Breast epithelium (tissue), 3 donors: ENCODE measurements around the gene ZNF367.

Experiments
- CTCF ChIP-seq, 3 donors: fragments of 450-650 bp; IDR thresholded peaks; one replicate each; pipeline ENCODE4 v1.5.1; 2016 to 2017; ENCODE audit warnings: antibody characterized with exemption in 3 of 3, mild to moderate bottlenecking in 3 of 3, moderate library complexity in 3 of 3
- POLR2A ChIP-seq: fragments of 450-650 bp; IDR thresholded peaks from one replicate; pipeline ENCODE4 v1.6.1; 2016; ENCODE audit warnings: antibody characterized with exemption, mild to moderate bottlenecking, moderate library complexity
- POLR2AphosphoS5 ChIP-seq, 3 donors: sonication (generic); formaldehyde crosslinking; IDR thresholded peaks; one replicate each; pipeline ENCODE4 v1.6.1; 2017; ENCODE audit warnings: antibody characterized with exemption in 3 of 3

GRCh38 chr9:96440671-96441199 is 22.6 kb upstream of the ZNF367 start:
- TF ChIP-seq CTCF (IDR thresholded peaks at IDR 0.05) = no peak
- no peak for TF ChIP-seq POLR2A
- no peak for TF ChIP-seq POLR2AphosphoS5 (IDR thresholded peaks at IDR 0.05)
